Mononuclear cell (primary cell): ENCODE data around the gene GJB5. TPM values are rescaled to one million over a fixed set of nuclear protein-coding genes. Genes with fewer than 3 reads are reported as not detected.

ENCODE experiments used
- H3K27me3 ChIP-seq: 2 replicates; pipeline ENCODE4 v1.6.0; 2011; ENCODE audit warnings: low read length, control low read depth; ENCODE audit not compliant: insufficient read depth
- H3K4me1 ChIP-seq: 2 replicates; pipeline ENCODE4 v1.5.1; 2011; ENCODE audit warnings: mild to moderate bottlenecking, low read length, control low read depth; ENCODE audit not compliant: insufficient read depth
- H3K4me3 ChIP-seq: 2 replicates; pipeline ENCODE4 v1.5.1; 2011; ENCODE audit warnings: mild to moderate bottlenecking, low read length, moderate library complexity
- H3K9me3 ChIP-seq: 2 replicates; pipeline ENCODE4 v1.5.1; 2011; ENCODE audit warnings: low read depth, mild to moderate bottlenecking, control low read depth, low read length
- total RNA-seq: library from RNA; depleted of rRNA; stranded (reverse); fragments of >200 nt; gene quantifications from one replicate; pipeline ENCODE4 v1.2.3, GENCODE V29; 2012

Gene GJB5
- total RNA-seq, 1 donor, result not detected

DNA sequence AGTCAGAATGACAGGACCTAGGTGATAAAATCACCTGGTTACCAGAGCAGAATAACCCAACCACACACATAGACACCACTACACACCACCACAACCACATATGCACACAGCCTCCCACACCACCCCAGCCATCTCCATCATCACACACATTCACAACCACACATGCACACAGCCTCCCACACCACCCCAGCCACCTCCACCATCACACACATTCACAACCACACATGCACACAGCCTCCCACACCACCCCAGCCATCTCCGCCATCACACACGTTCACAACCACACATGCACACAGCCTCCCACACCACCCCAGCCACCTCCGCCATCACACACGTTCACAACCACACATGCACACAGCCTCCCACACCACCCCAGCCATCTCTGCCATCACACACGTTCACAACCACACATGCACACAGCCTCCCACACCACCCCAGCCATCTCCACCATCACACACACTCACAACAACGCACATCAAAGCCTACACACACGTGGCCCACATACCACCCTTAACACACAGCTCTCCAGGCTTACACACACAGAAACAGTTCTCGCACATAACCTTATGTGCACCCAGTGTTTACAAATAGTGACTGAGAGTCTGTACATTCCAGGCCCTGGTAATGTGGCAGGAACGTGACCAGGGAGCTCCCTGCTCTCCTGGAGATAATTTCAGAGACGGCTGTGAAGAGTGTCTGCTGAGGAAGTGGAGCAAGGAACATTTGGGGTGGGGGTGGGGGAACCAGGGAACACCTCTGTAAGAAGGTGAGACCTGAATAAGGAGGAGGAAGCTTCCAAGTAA is 22.9 kb downstream of the GJB5 start:
- Histone ChIP-seq H3K4me1 (peaks cover 5% of the 10 kb centered on the region), H3K27me3 (peaks cover 36% of the 10 kb centered on the region), H3K9me3 (no peaks in the 10 kb centered on the region), H3K4me3 (no peak overlapping the region)

DNA sequence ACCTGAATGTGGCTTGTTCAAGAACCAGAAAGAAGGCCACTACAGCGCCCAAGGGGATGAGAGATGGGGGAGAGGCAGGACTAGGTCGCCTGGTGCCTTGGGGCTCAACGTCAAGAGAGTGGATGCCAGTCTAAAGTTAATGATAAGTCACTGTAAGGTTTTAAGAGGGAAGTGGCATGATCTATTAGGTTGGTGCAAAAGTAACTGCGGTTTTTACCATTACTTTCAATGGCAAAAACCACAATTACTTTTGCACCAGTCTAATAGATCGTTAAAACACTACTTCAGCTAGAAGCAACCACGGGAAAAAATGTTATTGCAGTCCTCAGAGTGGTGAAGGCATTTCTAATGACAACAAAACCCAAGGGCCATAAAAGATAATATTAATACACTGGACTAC is 23.5 kb downstream of the GJB5 start:
- peaks cover 5% of the 10 kb centered on the region for H3K4me1 ChIP-seq
- peaks cover 41% of the 10 kb centered on the region for H3K27me3 ChIP-seq
- no peaks in the 10 kb centered on the region for H3K9me3 ChIP-seq
- H3K4me3 ChIP-seq, result no peak overlapping the region

- Histone ChIP-seq H3K4me3 (no peak overlapping the region), H3K4me1 (peaks cover 5% of the 10 kb centered on the region), H3K9me3 (no peaks in the 10 kb centered on the region), H3K27me3 (peaks cover 41% of the 10 kb centered on the region)
Measured at GRCh38 chr1:34779005-34779404, 24.2 kb downstream of the GJB5 start.

DNA sequence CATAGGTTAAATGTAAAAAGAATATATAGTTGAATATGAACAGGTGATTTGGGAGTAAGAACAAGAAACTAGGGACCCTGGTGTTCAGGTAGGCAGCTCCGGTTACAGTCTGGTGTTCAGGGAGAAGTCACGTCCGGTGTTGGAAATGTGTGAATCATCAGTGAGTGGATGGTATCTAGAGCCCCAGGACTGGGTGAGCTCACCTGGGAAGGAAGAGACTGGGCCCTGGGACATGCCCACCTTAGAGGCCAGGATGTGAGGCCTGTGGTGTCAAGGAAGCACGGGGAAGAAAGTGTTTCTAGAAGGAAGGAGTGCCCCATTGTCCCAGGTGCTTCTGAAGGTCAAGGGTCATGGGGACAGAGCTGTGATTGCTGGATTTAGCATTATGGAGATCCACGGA is 24.7 kb downstream of the GJB5 start:
- no peaks in the 10 kb centered on the region for H3K9me3 ChIP-seq
- H3K4me3 ChIP-seq, result no peak overlapping the region
- peaks cover 5% of the 10 kb centered on the region for H3K4me1 ChIP-seq
- peaks cover 41% of the 10 kb centered on the region for H3K27me3 ChIP-seq

GRCh38 chr1:34779962-34780361 is 25.1 kb downstream of the GJB5 start:
- Histone ChIP-seq H3K9me3 (no peaks in the 10 kb centered on the region), H3K4me3 (no peak overlapping the region), H3K27me3 (peaks cover 41% of the 10 kb centered on the region), H3K4me1 (peaks cover 5% of the 10 kb centered on the region)

- peaks cover 41% of the 10 kb centered on the region for H3K27me3 ChIP-seq
- no peak overlapping the region for H3K4me3 ChIP-seq
- H3K9me3 ChIP-seq, result no peaks in the 10 kb centered on the region
- peaks cover 5% of the 10 kb centered on the region for H3K4me1 ChIP-seq
Measured at GRCh38 chr1:34780528-34780927, 25.7 kb downstream of the GJB5 start.

- Histone ChIP-seq H3K4me1 (peaks cover 5% of the 10 kb centered on the region), H3K9me3 (no peaks in the 10 kb centered on the region), H3K4me3 (no peak within 1 kb of the TSS), H3K27me3 (peaks cover 41% of the 10 kb centered on the region)
Measured at GRCh38 chr1:34781071-34781843, 26.4 kb downstream of the GJB5 start, which contains the start of gene GJB3. TSS of gene GJB3 (plus strand) at chr1:34781214. CDS start at chr1:34784763, 3,549 bp downstream.

GRCh38 chr1:34781844-34782391 is 27.1 kb downstream of the GJB5 start:
- Histone ChIP-seq H3K4me1 (peaks cover 5% of the 10 kb centered on the region), H3K27me3 (peaks cover 41% of the 10 kb centered on the region)

GRCh38 chr1:34784751-34785221 is 29.9 kb downstream of the GJB5 start:
- H3K4me1 ChIP-seq, result peaks cover 5% of the 10 kb centered on the region
- no peak overlapping the region for H3K4me3 ChIP-seq
- H3K27me3 ChIP-seq, result peaks cover 32% of the 10 kb centered on the region
- H3K9me3 ChIP-seq, result no peaks in the 10 kb centered on the region

More at GRCh38 chr1:34781844-34782391, 27.1 kb downstream of the GJB5 start:
- Histone ChIP-seq H3K4me3 (no peak overlapping the region), H3K9me3 (no peaks in the 10 kb centered on the region)

DNA sequence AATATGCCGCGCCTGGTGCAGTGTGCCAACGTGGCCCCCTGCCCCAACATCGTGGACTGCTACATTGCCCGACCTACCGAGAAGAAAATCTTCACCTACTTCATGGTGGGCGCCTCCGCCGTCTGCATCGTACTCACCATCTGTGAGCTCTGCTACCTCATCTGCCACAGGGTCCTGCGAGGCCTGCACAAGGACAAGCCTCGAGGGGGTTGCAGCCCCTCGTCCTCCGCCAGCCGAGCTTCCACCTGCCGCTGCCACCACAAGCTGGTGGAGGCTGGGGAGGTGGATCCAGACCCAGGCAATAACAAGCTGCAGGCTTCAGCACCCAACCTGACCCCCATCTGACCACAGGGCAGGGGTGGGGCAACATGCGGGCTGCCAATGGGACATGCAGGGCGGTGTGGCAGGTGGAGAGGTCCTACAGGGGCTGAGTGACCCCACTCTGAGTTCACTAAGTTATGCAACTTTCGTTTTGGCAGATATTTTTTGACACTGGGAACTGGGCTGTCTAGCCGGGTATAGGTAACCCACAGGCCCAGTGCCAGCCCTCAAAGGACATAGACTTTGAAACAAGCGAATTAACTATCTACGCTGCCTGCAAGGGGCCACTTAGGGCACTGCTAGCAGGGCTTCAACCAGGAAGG is 30.5 kb downstream of the GJB5 start:
- peaks cover 26% of the 10 kb centered on the region for H3K27me3 ChIP-seq
- no peak overlapping the region for H3K4me3 ChIP-seq
- H3K9me3 ChIP-seq, result no peaks in the 10 kb centered on the region
- H3K4me1 ChIP-seq, result peaks cover 5% of the 10 kb centered on the region

DNA sequence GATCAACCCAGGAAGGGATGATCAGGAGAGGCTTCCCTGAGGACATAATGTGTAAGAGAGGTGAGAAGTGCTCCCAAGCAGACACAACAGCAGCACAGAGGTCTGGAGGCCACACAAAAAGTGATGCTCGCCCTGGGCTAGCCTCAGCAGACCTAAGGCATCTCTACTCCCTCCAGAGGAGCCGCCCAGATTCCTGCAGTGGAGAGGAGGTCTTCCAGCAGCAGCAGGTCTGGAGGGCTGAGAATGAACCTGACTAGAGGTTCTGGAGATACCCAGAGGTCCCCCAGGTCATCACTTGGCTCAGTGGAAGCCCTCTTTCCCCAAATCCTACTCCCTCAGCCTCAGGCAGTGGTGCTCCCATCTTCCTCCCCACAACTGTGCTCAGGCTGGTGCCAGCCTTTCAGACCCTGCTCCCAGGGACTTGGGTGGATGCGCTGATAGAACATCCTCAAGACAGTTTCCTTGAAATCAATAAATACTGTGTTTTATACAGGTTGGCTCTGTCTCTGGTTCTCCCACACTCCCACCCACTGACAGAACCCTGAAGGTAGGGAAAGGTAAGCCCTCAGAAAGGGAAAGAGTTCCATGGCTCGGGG is 31.1 kb downstream of the GJB5 start:
- H3K9me3 ChIP-seq, result no peaks in the 10 kb centered on the region
- H3K4me3 ChIP-seq, result no peak overlapping the region
- peaks cover 22% of the 10 kb centered on the region for H3K27me3 ChIP-seq
- peaks cover 5% of the 10 kb centered on the region for H3K4me1 ChIP-seq

DNA sequence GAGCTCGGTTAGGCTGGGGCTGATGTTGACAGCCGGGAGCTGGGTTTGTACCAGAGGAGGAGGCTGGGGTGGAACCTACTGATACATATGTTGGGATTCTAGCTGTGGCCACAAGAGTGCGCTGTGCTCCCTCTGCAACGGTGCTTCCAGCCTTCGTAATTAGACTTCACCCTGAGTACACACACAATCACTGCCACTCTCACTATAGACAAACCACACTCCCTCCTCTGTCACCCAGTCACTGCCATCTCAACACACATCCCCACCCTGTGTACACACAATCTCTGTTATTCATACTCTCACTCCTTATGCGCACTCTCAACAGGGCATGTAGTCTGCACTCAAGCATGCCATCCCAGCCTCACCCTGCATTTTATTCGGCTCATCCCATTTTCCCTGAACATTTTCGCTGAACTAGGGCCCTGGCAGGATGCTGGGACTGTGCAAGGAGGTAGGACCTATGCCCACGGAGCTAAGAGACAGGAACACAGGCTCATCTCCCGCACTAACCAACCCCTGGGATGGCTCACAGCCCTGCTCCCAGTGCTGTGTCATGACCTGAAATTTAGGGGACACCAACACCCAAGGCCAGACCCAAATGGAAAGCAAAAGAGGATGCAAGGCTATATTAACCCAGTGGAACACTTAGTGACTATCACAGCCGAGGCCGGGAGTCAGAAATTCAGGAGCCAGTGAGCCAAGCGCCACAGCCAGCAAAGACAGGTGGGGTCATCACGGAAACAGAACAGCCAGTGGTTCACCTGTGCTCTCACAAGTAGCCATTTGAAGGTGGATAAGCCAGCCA is 31.9 kb downstream of the GJB5 start:
- H3K27me3 ChIP-seq, result peaks cover 15% of the 10 kb centered on the region
- no peaks in the 10 kb centered on the region for H3K9me3 ChIP-seq
- no peaks in the 10 kb centered on the region for H3K4me1 ChIP-seq
- H3K4me3 ChIP-seq, result no peak overlapping the region

DNA sequence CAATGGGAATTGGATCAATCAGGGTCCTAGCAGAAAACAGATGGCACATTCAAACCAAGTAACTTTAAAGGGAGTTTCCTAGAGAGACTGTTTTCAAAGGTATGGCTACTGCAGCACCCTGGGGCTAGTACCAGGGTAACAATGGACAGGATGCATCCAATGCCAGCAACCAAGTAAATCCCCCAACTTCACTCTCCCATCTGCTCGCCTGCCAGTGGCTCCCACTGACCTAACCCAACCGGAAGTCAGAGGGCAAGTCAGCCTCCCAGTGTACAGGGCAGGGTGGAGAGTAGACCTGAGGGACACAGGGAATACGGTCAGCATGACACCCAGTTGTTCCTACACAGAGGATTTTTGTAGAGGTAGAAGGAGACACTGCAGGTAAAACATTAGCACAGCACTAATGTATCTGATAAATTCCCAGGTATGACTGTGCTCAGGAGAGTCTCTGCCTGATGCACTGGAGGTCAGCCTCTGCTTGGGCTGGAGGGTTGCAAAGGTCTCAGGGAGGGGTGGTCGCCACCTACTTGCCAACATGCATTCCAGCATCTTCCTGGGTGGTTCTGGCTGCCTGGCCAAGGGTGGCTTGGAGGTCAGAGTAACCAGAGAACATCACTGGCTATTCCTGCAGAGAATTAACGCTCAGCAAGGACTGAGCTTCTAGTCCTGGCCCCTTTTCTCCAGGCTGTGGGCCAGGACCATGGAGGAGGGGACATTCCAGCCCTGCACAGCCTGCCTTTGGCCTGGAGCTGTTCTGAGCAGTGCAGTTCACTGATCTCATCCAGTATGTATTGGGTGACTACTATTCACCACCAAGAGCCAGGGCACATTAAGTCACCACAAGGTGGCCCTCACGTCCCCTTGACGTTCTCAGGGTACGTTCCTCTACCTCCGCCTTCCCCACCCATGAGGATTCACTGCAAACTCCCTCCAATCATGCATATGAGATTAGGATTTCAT is 32.9 kb downstream of the GJB5 start:
- Histone ChIP-seq H3K9me3 (no peaks in the 10 kb centered on the region), H3K4me3 (no peak overlapping the region), H3K4me1 (no peaks in the 10 kb centered on the region), H3K27me3 (peaks cover 13% of the 10 kb centered on the region)
